Common myeloid progenitor, CD34-positive (primary cell): ENCODE data around the gene ACACB.
"Not testable (repeated sequence)": the region's sequence is repeated elsewhere in the genome, so short reads cannot be mapped to it uniquely, and the experiment has no call there.

Experiments used
- CTCF ChIA-PET: fragments of 350-600 bp; sonication (Branson Sonifier 250); formaldehyde crosslinking; loops from one replicate; lab custom pipeline; 2021; ENCODE audit warnings: antibody characterized with exemption; lab: Charles Lee
- POLR2A ChIA-PET: fragments of 350-600 bp; sonication (Branson Sonifier 250); formaldehyde crosslinking; loops from one replicate; lab custom pipeline; 2021; ENCODE audit warnings: antibody characterized with exemption; lab: Charles Lee
- DNase-seq, 3 donors: peaks; one replicate each; pipeline versions ENCODE4 v3.0.0 to v3.0.0-alpha.2; 2013
- H3K27ac ChIP-seq, 2 experiments: 1 replicate in 1 of 2; 2 replicates in 1 of 2; pipeline ENCODE4 v1.7.0; 2013; ENCODE audit warnings: inconsistent platforms in 2 of 2, low read length in 2 of 2, mild to moderate bottlenecking in 2 of 2, low read depth in 1 of 2, moderate library complexity in 1 of 2; ENCODE audit not compliant: severe bottlenecking in 2 of 2, insufficient read depth in 1 of 2, poor library complexity in 1 of 2
- H3K27me3 ChIP-seq, 5 experiments: replicated peaks in 2 of 5; 1 replicate in 3 of 5; 2 replicates in 2 of 5; pipeline versions ENCODE4 v1.6.1 to v1.7.0; 2013; ENCODE audit warnings: low read length in 4 of 5, mild to moderate bottlenecking in 2 of 5, moderate library complexity in 2 of 5, inconsistent platforms in 1 of 5; ENCODE audit not compliant: insufficient read depth in 5 of 5, control insufficient read depth in 4 of 5
- H3K36me3 ChIP-seq, 4 experiments: 1 replicate in 2 of 4; 2 replicates in 2 of 4; pipeline versions ENCODE4 v1.6.1 to v1.7.0; 2013; ENCODE audit warnings: low read length in 3 of 4, control low read depth in 1 of 4, mild to moderate bottlenecking in 1 of 4; ENCODE audit not compliant: control insufficient read depth in 4 of 4, insufficient read depth in 4 of 4
- H3K4me1 ChIP-seq, 4 experiments: 1 replicate in 3 of 4; 2 replicates in 1 of 4; pipeline versions ENCODE4 v1.6.1 to v1.7.1; 2013; ENCODE audit warnings: low read length in 3 of 4, mild to moderate bottlenecking in 3 of 4, control low read depth in 1 of 4, inconsistent platforms in 1 of 4, moderate library complexity in 1 of 4; ENCODE audit not compliant: control insufficient read depth in 4 of 4, insufficient read depth in 4 of 4; ENCODE audit errors: control extremely low read depth in 1 of 4
- H3K4me3 ChIP-seq, 7 experiments: 1 replicate in 4 of 7; 2 replicates in 3 of 7; pipeline versions ENCODE4 v1.5.1 to v1.7.0; 2013; ENCODE audit warnings: mild to moderate bottlenecking in 7 of 7, low read length in 6 of 7, moderate library complexity in 6 of 7, inconsistent platforms in 2 of 7, low read depth in 2 of 7, control low read depth in 1 of 7; ENCODE audit not compliant: insufficient read depth in 4 of 7, control insufficient read depth in 1 of 7; ENCODE audit errors: extremely low read depth in 1 of 7
- H3K9me3 ChIP-seq, 5 experiments: 1 replicate in 4 of 5; 2 replicates in 1 of 5; pipeline versions ENCODE4 v1.6.1 to v1.7.1; 2013; ENCODE audit warnings: low read length in 4 of 5, mild to moderate bottlenecking in 2 of 5, inconsistent platforms in 1 of 5, low read depth in 1 of 5, moderate library complexity in 1 of 5; ENCODE audit not compliant: control insufficient read depth in 4 of 5, insufficient read depth in 2 of 5; ENCODE audit errors: control extremely low read depth in 1 of 5
- WGBS: methylation state at CpG from one replicate; pipeline ENCODE4 v1.1.5; 2013; ENCODE audit not compliant: insufficient coverage; 5-methylcytosine and 5-hydroxymethylcytosine counted together

The ACACB gene

DNA sequence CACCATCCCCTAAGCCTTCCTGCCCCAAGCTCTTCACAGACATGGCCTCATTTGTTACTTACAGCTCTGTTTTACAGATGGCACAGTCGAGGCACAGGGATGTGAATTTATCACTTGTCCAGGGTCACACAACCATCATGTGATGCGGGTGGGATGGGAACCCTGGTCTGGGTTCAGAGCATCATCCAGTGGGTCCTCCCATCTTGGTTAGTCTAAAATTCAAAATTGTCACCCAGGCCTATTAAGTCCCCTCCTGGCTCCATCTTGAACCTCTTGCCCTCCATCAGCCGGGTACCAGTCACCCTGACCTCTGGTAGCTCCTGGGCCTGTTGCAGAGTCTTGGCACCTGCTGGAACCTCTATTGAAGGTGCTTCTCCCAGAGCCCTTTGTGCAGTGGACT, 52.9 kb downstream of the ACACB start:
- CTCF ChIA-PET = no interaction called here
- Histone ChIP-seq H3K27me3 (no peaks in the 10 kb centered on the region), H3K9me3 (peaks cover 0 to 10% (median 0%) of the 10 kb centered on the region in 5 experiments), H3K4me3 (no peak overlapping the region), H3K4me1 (peaks cover 0 to 3% (median 0%) of the 10 kb centered on the region in 4 experiments), H3K27ac (no peak overlapping the region), H3K36me3 (peaks cover 0 to 54% (median 6%) of the 10 kb centered on the region in 4 experiments)
- DNase-seq = no peak
- POLR2A ChIA-PET = no interaction called here
- 97% methylated on average over 3 of the region's 3 CpGs for WGBS

DNA sequence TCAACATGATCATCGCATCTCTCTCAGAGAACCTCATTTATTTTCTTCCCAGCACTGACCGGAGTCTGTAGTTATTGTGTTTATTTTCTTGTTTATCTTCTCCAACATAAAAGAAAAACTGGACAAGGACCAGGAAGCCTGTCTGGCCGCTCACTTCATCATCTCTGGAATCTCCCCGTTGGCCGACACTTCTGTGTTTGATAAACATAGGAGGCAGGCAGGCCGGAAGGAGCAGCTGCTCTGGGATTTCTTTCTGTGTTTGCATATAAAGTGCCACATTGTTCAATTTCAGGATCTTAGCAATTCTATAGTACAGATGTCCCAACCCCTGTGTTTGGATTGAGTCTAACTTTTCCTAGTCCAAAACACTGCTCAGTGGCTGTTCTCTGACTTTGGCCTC, 53.3 kb downstream of the ACACB start:
- H3K4me1 ChIP-seq = peaks cover 0 to 3% (median 0%) of the 10 kb centered on the region in 4 experiments
- DNase-seq = no peak

DNA sequence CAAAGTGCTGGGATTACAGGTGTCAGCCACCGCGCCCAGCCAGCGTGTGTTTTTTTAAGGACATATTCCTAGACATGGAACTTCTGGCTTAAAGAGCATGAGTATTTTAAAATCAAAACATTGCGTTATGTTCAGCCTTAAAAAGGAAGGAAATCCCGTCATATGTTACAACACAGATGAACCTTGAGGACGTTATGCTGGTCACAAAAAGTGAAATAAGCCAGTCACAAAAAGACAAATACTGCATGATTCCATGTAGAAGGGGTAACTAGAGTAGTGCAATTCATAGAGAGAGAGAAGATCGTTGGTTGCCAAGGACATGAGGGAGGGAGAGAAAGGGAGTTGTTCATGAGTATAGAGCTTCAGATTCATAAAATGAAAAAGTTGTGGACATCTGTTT, 53.9 kb downstream of the ACACB start:
- 80% methylated on average over 4 of the region's 7 CpGs for WGBS
- Histone ChIP-seq H3K36me3 (peaks cover 0 to 54% (median 8%) of the 10 kb centered on the region in 4 experiments), H3K9me3 (peaks cover 0 to 10% (median 0%) of the 10 kb centered on the region in 5 experiments), H3K4me1 (peaks cover 0 to 3% (median 0%) of the 10 kb centered on the region in 4 experiments), H3K4me3 (no peak overlapping the region), H3K27me3 (no peaks in the 10 kb centered on the region), H3K27ac (no peak overlapping the region)
- ChIA-PET POLR2A (no interaction called here), CTCF (no interaction called here)
- DNase-seq = peak in 1 of 3 donors; percentile 4

More for the DNA sequence above, 53.3 kb downstream of the ACACB start:
- 90% methylated on average over 4 of the region's 6 CpGs for WGBS
- ChIA-PET POLR2A (no interaction called here), CTCF (no interaction called here)
- H3K27me3 ChIP-seq = no peaks in the 10 kb centered on the region
- H3K36me3 ChIP-seq = peaks cover 0 to 54% (median 8%) of the 10 kb centered on the region in 4 experiments
- peaks cover 0 to 10% (median 0%) of the 10 kb centered on the region in 5 experiments for H3K9me3 ChIP-seq
- H3K27ac ChIP-seq = no peak overlapping the region
- H3K4me3 ChIP-seq = no peak overlapping the region

DNA sequence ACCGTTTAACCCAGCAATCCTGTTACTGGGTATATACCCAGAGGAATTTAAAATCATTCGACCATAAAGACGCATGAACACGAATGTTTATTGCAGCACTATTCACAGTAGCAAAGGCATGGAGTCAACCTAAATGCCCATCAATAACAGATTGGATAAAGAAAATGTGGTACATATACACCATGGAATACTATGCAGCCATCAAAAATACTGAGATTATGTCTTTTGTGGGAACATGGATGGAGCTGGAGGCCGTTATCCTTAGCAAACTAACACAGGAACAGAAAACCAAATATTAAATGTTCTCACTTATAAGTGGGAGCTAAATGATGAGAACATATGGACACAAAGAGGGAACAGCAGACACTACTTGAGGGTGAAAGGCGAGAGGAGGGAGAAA, 56.4 kb downstream of the ACACB start:
- DNase-seq, H3K27ac ChIP-seq, H3K4me3 ChIP-seq, POLR2A ChIA-PET, H3K27me3 ChIP-seq, H3K4me1 ChIP-seq: not testable (repeated sequence)
- CTCF ChIA-PET = interaction anchor here (1.0 kb wide), 1 partner anchor 14 kb away, joined by 3 read pairs; no protein-coding TSS in a partner anchor
- Histone ChIP-seq H3K9me3 (peaks cover 0 to 10% (median 0%) of the 10 kb centered on the region in 5 experiments), H3K36me3 (peaks cover 0 to 58% (median 8%) of the 10 kb centered on the region in 4 experiments)
- 100% methylated on average over 1 of the region's 6 CpGs for WGBS

- H3K4me1 ChIP-seq = peaks cover 0 to 3% (median 0%) of the 10 kb centered on the region in 4 experiments
- no peaks in the 10 kb centered on the region for H3K27me3 ChIP-seq
- POLR2A ChIA-PET = no interaction called here
- peaks cover 0 to 10% (median 0%) of the 10 kb centered on the region in 5 experiments for H3K9me3 ChIP-seq
- CTCF ChIA-PET = interaction anchor here (1.0 kb wide), 1 partner anchor 15 kb away, joined by 3 read pairs; no protein-coding TSS in a partner anchor
- peaks cover 0 to 60% (median 8%) of the 10 kb centered on the region in 4 experiments for H3K36me3 ChIP-seq
- no peak overlapping the region for H3K27ac ChIP-seq
- H3K4me3 ChIP-seq = no peak overlapping the region
- no peak for DNase-seq
- 97% methylated on average over 14 of the region's 17 CpGs for WGBS
Measured at GRCh38 chr12:109173443-109174240, 57.3 kb downstream of the ACACB start.

DNA sequence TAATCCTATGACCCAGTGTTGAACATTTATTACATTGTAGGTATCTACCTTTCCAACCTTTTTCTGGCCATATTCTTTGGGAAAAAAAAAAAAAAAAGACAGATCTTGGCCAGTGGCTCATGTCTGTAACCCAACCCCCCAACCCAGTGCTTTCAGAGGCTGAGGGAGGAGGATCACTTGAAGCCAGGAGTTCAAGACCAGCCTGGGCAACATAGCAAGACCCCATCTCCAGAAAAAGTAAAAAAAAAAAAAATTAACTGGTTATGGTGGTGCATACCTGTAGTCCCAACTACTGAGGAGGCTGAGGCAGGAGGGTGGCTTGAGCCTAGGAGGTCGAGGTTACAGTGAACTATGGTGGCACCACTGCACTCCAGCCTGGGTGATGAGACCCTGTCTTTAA, 58.1 kb downstream of the ACACB start:
- H3K4me1 ChIP-seq = peaks cover 0 to 3% (median 0%) of the 10 kb centered on the region in 4 experiments
- DNase-seq = no peak
- ChIA-PET CTCF (no interaction called here), POLR2A (no interaction called here)
- H3K9me3 ChIP-seq = peaks cover 0 to 10% (median 0%) of the 10 kb centered on the region in 5 experiments
- peaks cover 0 to 60% (median 10%) of the 10 kb centered on the region in 4 experiments for H3K36me3 ChIP-seq
- no peak overlapping the region for H3K4me3 ChIP-seq
- H3K27ac ChIP-seq = no peak overlapping the region
- no peaks in the 10 kb centered on the region for H3K27me3 ChIP-seq
- WGBS = 100% methylated on average over 1 of the region's 1 CpG

DNA sequence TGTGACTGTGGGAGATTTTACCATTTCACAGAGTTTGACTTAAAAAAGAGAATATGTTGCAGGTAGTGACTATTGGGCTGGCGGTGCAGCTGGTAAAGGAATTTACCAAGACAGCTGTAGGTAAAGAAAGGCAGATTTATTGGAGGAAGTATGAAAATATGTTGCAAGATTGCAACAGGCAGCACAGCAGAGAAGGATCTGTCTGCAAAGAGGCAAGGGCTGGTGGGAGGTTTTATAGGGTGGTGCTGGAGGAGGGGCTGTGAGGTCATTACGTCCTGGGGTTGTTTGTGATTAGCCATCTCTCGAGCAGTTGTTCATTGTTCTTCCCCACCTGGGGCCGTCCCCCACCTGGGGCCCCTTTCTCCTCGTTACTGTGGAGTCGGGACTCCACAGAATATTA, 62.1 kb downstream of the ACACB start:
- H3K4me3 ChIP-seq = no peak overlapping the region
- H3K27ac ChIP-seq = peak overlapping the region in 1 of 2 experiments; percentile 19
- no peaks in the 10 kb centered on the region for H3K27me3 ChIP-seq
- ChIA-PET POLR2A (no interaction called here), CTCF (interaction anchor here (1.6 kb wide), 1 partner anchor 16 kb away, joined by 6 read pairs; no protein-coding TSS in a partner anchor)
- peaks cover 0 to 45% (median 9%) of the 10 kb centered on the region in 4 experiments for H3K36me3 ChIP-seq
- no peaks in the 10 kb centered on the region for H3K4me1 ChIP-seq
- peaks cover 0 to 6% (median 0%) of the 10 kb centered on the region in 5 experiments for H3K9me3 ChIP-seq
- 100% methylated on average over 6 of the region's 6 CpGs for WGBS
- DNase-seq = no peak
